Mesendoderm (in vitro differentiated cells): Measurements from ENCODE around the gene STAT5B.
"Not testable (repeated sequence)": the region's sequence is repeated elsewhere in the genome, so short reads cannot be mapped to it uniquely, and the experiment has no call there.

Experiments
- DNase-seq: peaks from one replicate; pipeline ENCODE4 v3.0.0; 2013
- H2AK5ac ChIP-seq: 2 replicates; pipeline ENCODE4 v1.6.1; 2013; ENCODE audit warnings: low read length, inconsistent platforms
- H2BK120ac ChIP-seq: 2 replicates; pipeline ENCODE4 v1.6.1; 2013; ENCODE audit warnings: low read depth, mild to moderate bottlenecking, low read length, moderate library complexity, mixed read lengths
- H2BK15ac ChIP-seq: replicated peaks from 2 replicates; pipeline ENCODE4 v1.6.1; 2013; ENCODE audit warnings: low read depth, mild to moderate bottlenecking, moderate library complexity
- H2BK5ac ChIP-seq: 2 replicates; pipeline ENCODE4 v1.6.1; 2013; ENCODE audit warnings: low read length, inconsistent platforms
- H3K18ac ChIP-seq: 2 replicates; pipeline ENCODE4 v1.6.1; 2013; ENCODE audit warnings: mild to moderate bottlenecking, low read length, mixed read lengths
- H3K23ac ChIP-seq: one replicate; pipeline ENCODE4 v1.6.1; 2013; ENCODE audit warnings: low read length
- H3K27ac ChIP-seq: 2 replicates; pipeline ENCODE4 v1.5.1; 2013; ENCODE audit warnings: low read depth, mild to moderate bottlenecking, inconsistent platforms, low read length, moderate library complexity
- H3K27me3 ChIP-seq: 2 replicates; pipeline ENCODE4 v1.6.1; 2013; ENCODE audit warnings: low read length, control low read depth, mild to moderate bottlenecking, inconsistent platforms; ENCODE audit not compliant: insufficient read depth, poor library complexity
- H3K36me3 ChIP-seq: 2 replicates; pipeline ENCODE4 v1.6.1; 2013; ENCODE audit warnings: low read length, inconsistent platforms; ENCODE audit not compliant: control insufficient read depth, insufficient read depth
- H3K4ac ChIP-seq: one replicate; pipeline ENCODE4 v1.6.1; 2013; ENCODE audit warnings: low read depth, mild to moderate bottlenecking, low read length, moderate library complexity
- H3K4me1 ChIP-seq: 2 replicates; pipeline ENCODE4 v1.6.1; 2013; ENCODE audit warnings: low read depth, low read length, inconsistent platforms; ENCODE audit not compliant: control insufficient read depth
- H3K4me2 ChIP-seq: 2 replicates; pipeline ENCODE4 v1.6.1; 2013; ENCODE audit warnings: low read length
- H3K4me3 ChIP-seq: 2 replicates; pipeline ENCODE4 v1.5.1; 2013; ENCODE audit warnings: mild to moderate bottlenecking, low read length
- H3K56ac ChIP-seq: one replicate; pipeline ENCODE4 v1.6.1; 2013; ENCODE audit warnings: low read length
- H3K79me1 ChIP-seq: 2 replicates; pipeline ENCODE4 v1.6.1; 2013; ENCODE audit warnings: low read length, inconsistent platforms
- H3K79me2 ChIP-seq: 2 replicates; pipeline ENCODE4 v1.6.1; 2013; ENCODE audit warnings: mild to moderate bottlenecking, low read length; ENCODE audit not compliant: control insufficient read depth, insufficient read depth
- H3K9ac ChIP-seq: 2 replicates; pipeline ENCODE4 v1.6.1; 2013; ENCODE audit warnings: low read length, inconsistent platforms
- H4K5ac ChIP-seq: one replicate; pipeline ENCODE4 v1.6.1; 2013; ENCODE audit warnings: low read length
- H4K8ac ChIP-seq: one replicate; pipeline ENCODE4 v1.6.1; 2013; ENCODE audit warnings: low read depth, mild to moderate bottlenecking, control low read depth, low read length, moderate library complexity
- WGBS: extraction: QIAGEN DNeasy Blood & Tissue Kit; methylation state at CpG from one replicate; pipeline ENCODE4 v1.1.7; 2013; ENCODE audit warnings: low lambda C conversion rate, missing lambda C conversion rate; ENCODE audit not compliant: insufficient coverage; ENCODE audit errors: extremely low coverage; 5-methylcytosine and 5-hydroxymethylcytosine counted together

STAT5B gene

DNA sequence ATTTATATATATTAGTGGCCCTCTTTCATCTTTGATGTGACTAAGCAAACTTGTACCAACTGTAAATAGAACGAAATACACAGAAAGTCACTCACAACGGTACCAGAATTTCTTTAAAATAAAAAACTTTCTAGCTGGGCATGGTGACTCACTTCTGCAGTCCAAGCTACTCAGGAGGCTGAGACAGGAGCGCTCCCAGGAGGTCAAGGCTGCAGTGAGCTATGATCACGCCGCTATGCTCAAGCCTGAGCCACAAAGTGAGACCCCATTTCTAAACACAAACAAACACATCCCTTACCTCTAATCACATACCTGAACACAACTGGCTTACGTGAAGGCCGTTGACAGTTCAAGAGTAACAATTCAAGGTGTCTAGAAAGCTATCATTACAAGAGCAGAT lies 29.7 kb downstream of the STAT5B start:
- no peak overlapping the region for H2BK120ac ChIP-seq
- no peak overlapping the region for H3K23ac ChIP-seq
- no peak overlapping the region for H3K18ac ChIP-seq
- H3K79me2 ChIP-seq, result no peaks in the 10 kb centered on the region
- no peak overlapping the region for H3K27ac ChIP-seq
- H3K9ac ChIP-seq, result no peak overlapping the region
- peaks cover 4% of the 10 kb centered on the region for H3K79me1 ChIP-seq
- no peak overlapping the region for H3K4ac ChIP-seq
- no peak overlapping the region for H2AK5ac ChIP-seq
- H3K4me2 ChIP-seq, result no peak overlapping the region
- no peak overlapping the region for H4K5ac ChIP-seq
- no peaks in the 10 kb centered on the region for H3K36me3 ChIP-seq
- DNase-seq, result no peak
- no peak overlapping the region for H2BK5ac ChIP-seq
- H3K27me3 ChIP-seq, result no peaks in the 10 kb centered on the region
- H3K4me1 ChIP-seq, result no peaks in the 10 kb centered on the region
- no peak overlapping the region for H4K8ac ChIP-seq
- WGBS, result no CpG with 5 or more reads among the region's 7 CpGs
- no peak overlapping the region for H2BK15ac ChIP-seq
- no peak overlapping the region for H3K56ac ChIP-seq
- no peak overlapping the region for H3K4me3 ChIP-seq

DNA sequence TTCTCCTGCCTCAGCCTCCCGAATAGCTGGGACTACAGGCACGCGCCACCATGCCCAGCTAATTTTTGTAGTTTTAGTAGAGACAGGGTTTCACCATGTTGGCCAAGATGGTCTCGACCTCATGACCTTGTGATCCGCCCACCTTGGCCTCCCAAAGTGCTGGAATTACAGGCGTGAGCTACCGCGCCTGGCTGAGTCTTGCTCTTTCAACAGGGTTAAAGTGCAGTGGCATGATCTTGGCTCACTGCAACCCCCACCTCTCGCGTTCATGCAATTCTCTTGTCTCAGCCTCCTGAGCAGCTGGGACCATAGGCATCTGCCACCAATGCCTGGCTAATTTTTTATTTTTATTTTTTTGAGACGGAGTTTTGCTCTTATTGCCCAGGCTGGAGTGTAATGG lies 31.0 kb downstream of the STAT5B start:
- H2AK5ac ChIP-seq, H3K27me3 ChIP-seq, DNase-seq, H3K23ac ChIP-seq, H3K36me3 ChIP-seq, H2BK5ac ChIP-seq, H3K79me2 ChIP-seq, H3K56ac ChIP-seq, H3K79me1 ChIP-seq, H3K4me2 ChIP-seq, H3K27ac ChIP-seq, H3K9ac ChIP-seq, H3K4me1 ChIP-seq, H3K4me3 ChIP-seq, H2BK15ac ChIP-seq, H3K4ac ChIP-seq, H3K18ac ChIP-seq, H4K5ac ChIP-seq, H2BK120ac ChIP-seq, H4K8ac ChIP-seq: not testable (repeated sequence)
- WGBS, result no CpG with 5 or more reads among the region's 11 CpGs

DNA sequence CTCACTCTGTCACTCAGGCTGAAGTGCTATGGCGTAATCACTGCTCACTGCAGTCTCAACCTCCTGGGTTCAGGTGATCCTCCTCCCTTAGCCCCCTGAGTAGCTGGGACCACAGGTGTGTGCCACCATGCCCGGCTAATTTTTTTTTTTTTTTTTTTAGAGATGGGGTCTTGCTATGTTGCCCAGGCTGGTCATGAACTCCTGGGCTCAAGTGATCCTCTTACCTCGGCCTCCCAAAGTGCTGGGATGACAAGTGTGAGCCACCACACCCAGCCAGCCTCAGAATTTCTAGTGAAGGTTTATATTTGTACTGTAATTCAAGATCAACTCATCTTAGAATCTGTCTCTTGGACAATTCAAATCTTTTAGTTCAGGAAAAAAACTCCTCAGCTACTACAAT lies 32.1 kb downstream of the STAT5B start:
- not testable (repeated sequence) for H4K8ac ChIP-seq, H3K4me2 ChIP-seq, H3K23ac ChIP-seq, H3K27me3 ChIP-seq, H3K79me1 ChIP-seq, H3K56ac ChIP-seq, H2BK120ac ChIP-seq, H3K4me3 ChIP-seq, H3K9ac ChIP-seq, H2BK5ac ChIP-seq, H3K79me2 ChIP-seq, H3K27ac ChIP-seq, H3K4me1 ChIP-seq, H2BK15ac ChIP-seq, DNase-seq, H3K4ac ChIP-seq, H3K18ac ChIP-seq, H2AK5ac ChIP-seq, H4K5ac ChIP-seq, H3K36me3 ChIP-seq
- no CpG with 5 or more reads among the region's 3 CpGs for WGBS

DNA sequence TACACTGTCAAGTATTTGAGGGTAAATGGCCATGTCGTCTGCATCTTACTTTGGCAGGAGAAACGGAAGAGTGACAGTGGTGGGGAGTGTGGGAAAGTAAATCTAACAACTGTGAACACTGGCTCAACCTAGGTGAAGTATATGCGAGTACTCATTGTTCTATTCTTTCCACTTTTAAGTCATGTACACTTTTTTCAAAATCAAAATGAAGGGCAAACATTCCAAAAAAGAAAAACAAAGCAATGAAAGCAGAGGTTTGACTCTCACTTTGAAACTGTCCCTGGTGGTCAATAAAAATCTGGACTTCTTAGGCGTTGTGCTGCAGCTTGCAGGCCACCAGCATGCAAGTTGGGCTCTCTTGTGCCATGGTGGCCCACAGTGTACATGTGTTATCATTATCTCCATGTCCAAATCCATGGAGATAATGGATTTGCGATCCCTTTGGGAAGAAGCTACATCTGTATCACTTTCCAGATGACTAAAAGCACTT lies 32.7 kb downstream of the STAT5B start:
- Histone ChIP-seq H2BK5ac (no peak overlapping the region), H3K27me3 (no peaks in the 10 kb centered on the region), H2BK120ac (no peak overlapping the region), H3K4me1 (no peaks in the 10 kb centered on the region), H2AK5ac (no peak overlapping the region), H3K18ac (no peak overlapping the region), H3K4me2 (no peak overlapping the region), H3K79me1 (peaks cover 4% of the 10 kb centered on the region), H3K9ac (no peak overlapping the region), H3K56ac (no peak overlapping the region), H3K23ac (no peak overlapping the region), H3K27ac (no peak overlapping the region), H4K8ac (no peak overlapping the region), H3K4ac (no peak overlapping the region), H3K79me2 (no peaks in the 10 kb centered on the region), H3K36me3 (no peaks in the 10 kb centered on the region), H4K5ac (no peak overlapping the region), H2BK15ac (no peak overlapping the region), H3K4me3 (no peak overlapping the region)
- DNase-seq, result no peak
- no CpG with 5 or more reads among the region's 5 CpGs for WGBS

DNA sequence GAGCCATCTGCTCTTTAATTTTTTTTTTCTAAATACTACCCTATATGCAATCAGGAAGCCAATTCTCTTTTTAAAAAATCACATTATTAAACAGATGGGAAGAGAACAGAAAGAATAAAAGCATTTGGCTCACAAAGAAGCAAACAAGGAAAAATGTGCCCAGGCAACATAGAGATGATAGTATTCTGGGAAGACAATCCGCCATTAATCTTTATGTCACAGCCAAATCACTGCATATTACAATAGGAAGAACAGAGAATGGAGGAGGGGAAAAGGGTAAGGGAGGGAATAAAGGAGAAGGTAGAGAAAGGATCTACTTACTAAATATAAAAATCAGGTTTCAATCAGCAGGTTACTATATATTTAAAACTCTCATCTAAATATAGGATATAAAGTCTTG lies 34.3 kb downstream of the STAT5B start:
- Histone ChIP-seq H2AK5ac (no peak overlapping the region), H3K79me1 (peaks cover 1% of the 10 kb centered on the region), H3K27ac (no peak overlapping the region), H3K27me3 (no peaks in the 10 kb centered on the region), H3K4me1 (no peaks in the 10 kb centered on the region), H3K36me3 (no peaks in the 10 kb centered on the region), H4K8ac (no peak overlapping the region), H3K4me2 (no peak overlapping the region), H3K4me3 (no peak overlapping the region), H3K18ac (no peak overlapping the region), H3K56ac (no peak overlapping the region), H4K5ac (no peak overlapping the region), H2BK120ac (no peak overlapping the region), H3K4ac (no peak overlapping the region), H2BK15ac (no peak overlapping the region), H3K79me2 (no peaks in the 10 kb centered on the region), H3K9ac (no peak overlapping the region), H3K23ac (no peak overlapping the region), H2BK5ac (no peak overlapping the region)
- no peak for DNase-seq
- no CpG with 5 or more reads among the region's 1 CpG for WGBS

DNA sequence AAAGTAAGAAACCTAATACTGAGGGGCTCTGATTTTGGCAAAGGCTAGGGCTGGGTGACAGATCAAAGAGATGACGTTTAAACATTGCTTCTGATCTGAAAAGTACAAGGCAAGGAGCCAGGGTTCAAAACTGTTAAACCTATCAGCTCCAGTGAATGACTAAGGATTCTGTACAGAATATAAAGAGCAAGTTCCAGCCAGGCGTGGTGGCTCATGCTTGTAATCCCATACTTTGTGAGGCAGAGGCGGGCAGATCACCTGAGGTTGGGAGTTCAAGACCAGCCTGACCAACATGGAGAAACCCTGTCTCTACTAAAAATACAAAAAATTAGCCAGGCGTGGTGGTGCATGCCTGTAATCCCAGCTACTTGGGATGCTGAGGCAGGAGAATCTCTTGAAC lies 35.3 kb downstream of the STAT5B start:
- not testable (repeated sequence) for H2AK5ac ChIP-seq, H3K18ac ChIP-seq, H3K79me1 ChIP-seq, H4K5ac ChIP-seq, H3K4me1 ChIP-seq, H3K27ac ChIP-seq, H3K9ac ChIP-seq, H2BK5ac ChIP-seq, H3K56ac ChIP-seq, H3K23ac ChIP-seq, H2BK15ac ChIP-seq, H3K4ac ChIP-seq, H3K36me3 ChIP-seq, H2BK120ac ChIP-seq, H4K8ac ChIP-seq, DNase-seq, H3K4me3 ChIP-seq, H3K4me2 ChIP-seq, H3K79me2 ChIP-seq, H3K27me3 ChIP-seq
- WGBS, result no CpG with 5 or more reads among the region's 4 CpGs
